WERI-Rb-1 (cell line): ENCODE data around the gene PERM1.
A peak's percentile ranks its signal among the peaks of the same experiment; 100 is the strongest.

Experiments
- DNase-seq: peaks from one replicate; pipeline ENCODE4 v3.0.0-alpha.2; 2020
- H3K27ac ChIP-seq: fragments of 250-450 bp; sonication (Bioruptor Pico); 2 replicates; pipeline ENCODE4 v1.5.1; 2020; ENCODE audit warnings: mild to moderate bottlenecking, moderate library complexity
- H3K27me3 ChIP-seq: fragments of 250-450 bp; sonication (Bioruptor Pico); 2 replicates; pipeline ENCODE4 v1.5.1; 2021; ENCODE audit warnings: mild to moderate bottlenecking, low read depth, moderate library complexity; ENCODE audit not compliant: insufficient read depth, severe bottlenecking
- H3K36me3 ChIP-seq: fragments of 250-450 bp; sonication (Bioruptor Pico); 2 replicates; pipeline ENCODE4 v1.5.1; 2020; ENCODE audit warnings: mild to moderate bottlenecking, moderate library complexity
- H3K4me3 ChIP-seq: 2 replicates; pipeline ENCODE4 v1.5.1; 2011; ENCODE audit warnings: low read depth, mild to moderate bottlenecking, control low read depth, low read length
- H3K9me3 ChIP-seq: fragments of 250-450 bp; sonication (Bioruptor Pico); 2 replicates; pipeline ENCODE4 v1.5.1; 2021; ENCODE audit warnings: mild to moderate bottlenecking, moderate library complexity; ENCODE audit not compliant: severe bottlenecking
- CTCF ChIP-seq: IDR thresholded peaks from 2 replicates; pipeline ENCODE4 v1.5.1; 2011; ENCODE audit warnings: low read depth, mild to moderate bottlenecking, control low read depth, inconsistent platforms, low read length

Gene PERM1

GRCh38 chr1:983798-984475, 2.0 kb upstream of the PERM1 start:
- Histone ChIP-seq H3K9me3 (no peaks in the 10 kb centered on the region), H3K4me3 (no peak overlapping the region), H3K36me3 (no peaks in the 10 kb centered on the region), H3K27me3 (no peaks in the 10 kb centered on the region), H3K27ac (no peak overlapping the region)
- TF ChIP-seq CTCF: peak; percentile 90
- DNase-seq: peak; percentile 60

- Histone ChIP-seq H3K27ac (no peak overlapping the region), H3K27me3 (no peaks in the 10 kb centered on the region), H3K4me3 (no peak overlapping the region), H3K36me3 (no peaks in the 10 kb centered on the region), H3K9me3 (no peaks in the 10 kb centered on the region)
- TF ChIP-seq CTCF: no peak
- DNase-seq: no peak
Measured at GRCh38 chr1:982765-983436, 1.0 kb upstream of the PERM1 start.

GRCh38 chr1:981491-981954, 370 bp downstream of the PERM1 start:
- Histone ChIP-seq H3K27ac (no peak overlapping the region), H3K9me3 (no peaks in the 10 kb centered on the region), H3K36me3 (no peaks in the 10 kb centered on the region), H3K27me3 (no peaks in the 10 kb centered on the region), H3K4me3 (no peak overlapping the region)
- TF ChIP-seq CTCF: no peak
- no peak for DNase-seq

- Histone ChIP-seq H3K27me3 (no peaks in the 10 kb centered on the region), H3K27ac (no peak overlapping the region), H3K9me3 (no peaks in the 10 kb centered on the region), H3K4me3 (no peak overlapping the region), H3K36me3 (no peaks in the 10 kb centered on the region)
- no peak for DNase-seq
- TF ChIP-seq CTCF: no peak
Measured at GRCh38 chr1:980602-981395, 1.1 kb downstream of the PERM1 start.

- Histone ChIP-seq H3K4me3 (no peak overlapping the region), H3K36me3 (no peaks in the 10 kb centered on the region), H3K27me3 (no peaks in the 10 kb centered on the region), H3K9me3 (no peaks in the 10 kb centered on the region), H3K27ac (no peak overlapping the region)
- no peak for TF ChIP-seq CTCF
- DNase-seq: no peak
Measured at GRCh38 chr1:980137-980571, 1.7 kb downstream of the PERM1 start.
